ENCODE measurements around the gene PPIL6. TPM values are rescaled to one million over a fixed set of nuclear protein-coding genes. Genes with fewer than 3 reads are reported as not detected.

The PPIL6 gene
- total RNA-seq, 2 experiments from 2014 or later, result 0.09 TPM; not detected in 1

- POLR2A ChIA-PET, result no interaction called here
- no peak for DNase-seq
- no peak overlapping the region for H3K4me3 Mint-ChIP-seq
Measured at GRCh38 chr6:109343518-109343917, 96.9 kb downstream of the PPIL6 start.

GRCh38 chr6:109342911-109343310, 97.5 kb downstream of the PPIL6 start:
- intact Hi-C loops (cut with DNase I, micrococcal nuclease), result no loop called here
- Mint-ChIP-seq H3K9me3 (ENCODE audit: low read depth) (no peaks in the 10 kb centered on the region), H3K27ac (no peak overlapping the region), H3K36me3 (ENCODE audit: low read depth) (no peaks in the 10 kb centered on the region), H3K4me1 (peaks cover 3% of the 10 kb centered on the region), H3K27me3 (no peaks in the 10 kb centered on the region), H3K4me3 (no peak overlapping the region)
- ChIA-PET POLR2A (no interaction called here), CTCF (interaction anchor here (1.4 kb wide), 1 partner anchor 12 kb away, joined by 4 read pairs; no protein-coding TSS in a partner anchor)
- ATAC-seq (no peak), DNase-seq (no peak)

More at GRCh38 chr6:109343518-109343917, 96.9 kb downstream of the PPIL6 start:
- Mint-ChIP-seq H3K4me1 (peaks cover 3% of the 10 kb centered on the region), H3K9me3 (ENCODE audit: low read depth) (no peaks in the 10 kb centered on the region), H3K36me3 (ENCODE audit: low read depth) (no peaks in the 10 kb centered on the region), H3K27ac (no peak overlapping the region), H3K27me3 (no peaks in the 10 kb centered on the region)
- CTCF ChIA-PET, result interaction anchor here (1.4 kb wide), 1 partner anchor 11 kb away, joined by 4 read pairs; no protein-coding TSS in a partner anchor
- ATAC-seq, result no peak
- intact Hi-C loops (cut with DNase I, micrococcal nuclease), result no loop called here

GRCh38 chr6:109342506-109342905, 97.9 kb downstream of the PPIL6 start:
- Mint-ChIP-seq H3K36me3 (ENCODE audit: low read depth) (no peaks in the 10 kb centered on the region), H3K4me3 (no peak overlapping the region), H3K9me3 (ENCODE audit: low read depth) (no peaks in the 10 kb centered on the region), H3K4me1 (peaks cover 3% of the 10 kb centered on the region), H3K27ac (no peak overlapping the region), H3K27me3 (no peaks in the 10 kb centered on the region)
- DNase-seq, result no peak
- POLR2A ChIA-PET, result no interaction called here
- intact Hi-C loops (cut with DNase I, micrococcal nuclease), result no loop called here
- no peak for ATAC-seq
- CTCF ChIA-PET, result interaction anchor here (1.4 kb wide), 1 partner anchor 12 kb away, joined by 4 read pairs; no protein-coding TSS in a partner anchor

GRCh38 chr6:109340811-109341210, 99.6 kb downstream of the PPIL6 start:
- H3K4me1 Mint-ChIP-seq, result no peaks in the 10 kb centered on the region
- ChIA-PET CTCF (interaction anchor here (0.6 to 1.5 kb wide), 5 partner anchors 12 to 177 kb away, joined by 3 to 7 read pairs (median 3); no protein-coding TSS in a partner anchor), POLR2A (interaction anchor here (0.6 kb wide), 1 partner anchor 31 kb away, joined by 5 read pairs; no protein-coding TSS in a partner anchor)
- DNase-seq, result no peak
- ATAC-seq, result no peak
- H3K27ac Mint-ChIP-seq, result no peak overlapping the region
- H3K36me3 Mint-ChIP-seq (ENCODE audit: low read depth), result no peaks in the 10 kb centered on the region
- H3K9me3 Mint-ChIP-seq (ENCODE audit: low read depth), result no peaks in the 10 kb centered on the region
- no peak overlapping the region for H3K4me3 Mint-ChIP-seq
- intact Hi-C loops (cut with DNase I, micrococcal nuclease), result no loop called here
- no peaks in the 10 kb centered on the region for H3K27me3 Mint-ChIP-seq

Other genes starting within 250 kb of the PPIL6 start
- gene CD164, start 58.2 kb downstream of the PPIL6 start, total RNA-seq, result 100 to 1,000 TPM; 209 to 215 TPM
- 1 to 10 TPM; 7.5 to 9.5 TPM for gene SMPD2, start 96 bp upstream of the PPIL6 start, total RNA-seq
- 10 to 100 TPM; 25.1 to 26.3 TPM for gene MICAL1, start 15.1 kb upstream of the PPIL6 start, total RNA-seq
- gene ZBTB24, start 42.6 kb upstream of the PPIL6 start, total RNA-seq, result 10 to 100 TPM; 12.0 to 14.7 TPM